Keratinocyte (primary cell): ENCODE measurements around the gene HEMK1. TPM values are rescaled to one million over a fixed set of nuclear protein-coding genes. Genes with fewer than 3 reads are reported as not detected.

Experiments used
- DNase-seq: peaks from one replicate; pipeline ENCODE4 v3.0.0-alpha.2; 2011; ENCODE audit warnings: low read depth, missing footprints, low spot score
- FAIRE-seq: peaks from 2 replicates; lab custom pipeline; 2011; peaks lifted over from hg19 to GRCh38; lab: Jason Lieb, UNC
- H2AFZ ChIP-seq: 2 replicates; pipeline ENCODE4 v1.6.0; 2012; ENCODE audit warnings: low read length, control low read depth, inconsistent platforms; ENCODE audit not compliant: control insufficient read depth
- H3K27ac ChIP-seq: 2 replicates; pipeline ENCODE4 v1.5.1; 2011; ENCODE audit warnings: low read length; ENCODE audit not compliant: control insufficient read depth, insufficient read depth
- H3K27me3 ChIP-seq: 3 replicates; pipeline ENCODE4 v1.6.0; 2011; ENCODE audit warnings: low read length; ENCODE audit not compliant: control insufficient read depth, insufficient read depth; ENCODE audit errors: extremely low read depth
- H3K36me3 ChIP-seq, 2 experiments: 2 replicates in 1 of 2; 3 replicates in 1 of 2; pipeline ENCODE4 v1.5.1; 2011; ENCODE audit warnings: low read length in 2 of 2, mild to moderate bottlenecking in 1 of 2; ENCODE audit not compliant: control insufficient read depth in 2 of 2, insufficient read depth in 2 of 2; ENCODE audit errors: extremely low read depth in 1 of 2
- H3K4me1 ChIP-seq: 3 replicates; pipeline ENCODE4 v1.5.1; 2011; ENCODE audit warnings: low read length; ENCODE audit not compliant: control insufficient read depth, insufficient read depth; ENCODE audit errors: extremely low read depth
- H3K4me2 ChIP-seq: 3 replicates; pipeline ENCODE4 v1.6.0; 2011; ENCODE audit warnings: low read depth, low read length; ENCODE audit not compliant: control insufficient read depth, insufficient read depth; ENCODE audit errors: extremely low read depth
- H3K4me3 ChIP-seq, 3 experiments: fragments of 200-600 bp in 1 of 3; sonication (generic) in 1 of 3; 2 replicates in 2 of 3; 3 replicates in 1 of 3; pipeline ENCODE4 v1.5.1; 2011 to 2016; ENCODE audit warnings: low read length in 3 of 3, mild to moderate bottlenecking in 3 of 3, control low read depth in 2 of 3, inconsistent platforms in 1 of 3, low read depth in 1 of 3, mixed read lengths in 1 of 3, mixed run types in 1 of 3, moderate library complexity in 1 of 3; ENCODE audit not compliant: control insufficient read depth in 2 of 3, insufficient read depth in 2 of 3; ENCODE audit errors: extremely low read depth in 1 of 3
- H3K79me2 ChIP-seq: 2 replicates; pipeline ENCODE4 v1.6.0; 2012; ENCODE audit warnings: low read length; ENCODE audit not compliant: control insufficient read depth, insufficient read depth
- H3K9ac ChIP-seq: 3 replicates; pipeline ENCODE4 v1.6.0; 2011; ENCODE audit warnings: low read length; ENCODE audit not compliant: control insufficient read depth, insufficient read depth; ENCODE audit errors: extremely low read depth
- H3K9me1 ChIP-seq: 3 replicates; pipeline ENCODE4 v1.6.0; 2011; ENCODE audit warnings: low read length; ENCODE audit not compliant: control insufficient read depth, insufficient read depth; ENCODE audit errors: extremely low read depth
- H3K9me3 ChIP-seq: 2 replicates; pipeline ENCODE4 v1.5.1; 2012; ENCODE audit warnings: low read depth, low read length; ENCODE audit not compliant: control insufficient read depth
- H4K20me1 ChIP-seq: 3 replicates; pipeline ENCODE4 v1.6.0; 2011; ENCODE audit warnings: low read length; ENCODE audit not compliant: control insufficient read depth, insufficient read depth; ENCODE audit errors: extremely low read depth
- EZH2 ChIP-seq: IDR thresholded peaks from one replicate; pipeline ENCODE4 v1.6.1; 2012; ENCODE audit warnings: inconsistent platforms, mild to moderate bottlenecking, low read length, moderate library complexity
- dilution Hi-C: fragments of 300-500 bp; cut with MboI; formaldehyde crosslinking; loops from one replicate; pipeline ENCODE4 v1.7.0; 2020; ENCODE audit warnings: low sequenced_read_pairs; ENCODE audit not compliant: extremely low pct_ligation_motif_present
- polyA plus RNA-seq, 5 experiments: library from polyadenylated mRNA; depleted of rRNA in 3 of 5; stranded (reverse) in 3 of 5; stranded (forward) in 1 of 5; unstranded in 1 of 5; fragments of >200 nt; gene quantifications; 1 replicate in 1 of 5; 2 replicates in 3 of 5; 3 replicates in 1 of 5; pipeline versions ENCODE4 v1.2.1 to v1.2.3, GENCODE V29; 2011 to 2012; ENCODE audit warnings: missing spikeins in 2 of 5, low read depth in 1 of 5, low replicate concordance in 1 of 5
- TF ChIP-seq, protein P1 (sequence below), 3 experiments: IDR thresholded peaks in 1 of 3; conservative IDR thresholded peaks in 1 of 3; optimal IDR thresholded peaks in 1 of 3; 2 replicates in 2 of 3; 3 replicates in 1 of 3; pipeline versions ENCODE3 to v1.5.1; 2011; ENCODE audit warnings: low read length in 3 of 3, mild to moderate bottlenecking in 3 of 3, moderate library complexity in 2 of 3, control low read depth in 1 of 3, inconsistent platforms in 1 of 3; ENCODE audit not compliant: insufficient read depth in 2 of 3; ENCODE audit errors: extremely low read depth in 1 of 3

The HEMK1 gene
- polyA plus RNA-seq, 1 donor (not counting 4 experiments of a cell fraction or from before 2014, with no cell fraction given) = 13.0 TPM

DNA sequence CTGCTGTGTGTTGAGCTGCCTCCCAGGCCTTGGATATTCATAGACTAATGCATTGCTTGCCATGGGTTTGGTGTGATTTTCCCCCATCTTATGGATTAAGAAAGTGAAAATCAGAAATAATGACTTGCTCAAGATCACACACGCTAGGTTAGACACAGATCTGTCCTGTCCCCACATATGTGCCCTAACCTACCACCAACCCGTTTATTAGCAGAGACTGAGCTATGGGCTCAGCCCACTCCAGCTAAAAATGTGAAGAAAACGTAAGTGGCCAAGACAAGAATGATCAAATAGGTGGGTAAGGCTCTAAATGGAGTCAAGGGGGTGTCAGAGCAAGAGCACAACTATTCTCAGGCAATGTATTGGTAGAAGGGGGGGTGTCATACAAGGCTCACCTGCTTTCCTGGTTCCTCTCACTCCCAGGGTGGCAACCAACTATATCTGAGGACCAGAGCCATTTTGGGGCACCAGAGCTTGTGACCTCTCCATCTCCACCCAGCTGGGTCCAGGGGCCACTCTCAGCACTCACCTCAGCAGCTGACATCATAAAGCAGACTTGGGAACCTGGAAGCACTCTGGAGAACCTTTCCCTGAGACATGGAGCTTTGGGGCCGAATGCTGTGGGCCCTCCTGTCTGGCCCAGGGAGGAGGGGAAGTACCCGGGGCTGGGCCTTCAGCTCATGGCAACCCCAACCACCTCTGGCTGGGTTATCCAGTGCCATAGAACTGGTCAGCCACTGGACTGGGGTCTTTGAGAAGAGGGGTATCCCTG lies 1.4 kb downstream of the HEMK1 start:
- FAIRE-seq (no peak), DNase-seq (no peak)
- H3K9ac ChIP-seq = no peak overlapping the region
- H3K27me3 ChIP-seq = no peaks in the 10 kb centered on the region
- peaks cover 23% of the 10 kb centered on the region for H3K4me1 ChIP-seq
- no peak for TF ChIP-seq EZH2
- TF ChIP-seq, protein P1, sequence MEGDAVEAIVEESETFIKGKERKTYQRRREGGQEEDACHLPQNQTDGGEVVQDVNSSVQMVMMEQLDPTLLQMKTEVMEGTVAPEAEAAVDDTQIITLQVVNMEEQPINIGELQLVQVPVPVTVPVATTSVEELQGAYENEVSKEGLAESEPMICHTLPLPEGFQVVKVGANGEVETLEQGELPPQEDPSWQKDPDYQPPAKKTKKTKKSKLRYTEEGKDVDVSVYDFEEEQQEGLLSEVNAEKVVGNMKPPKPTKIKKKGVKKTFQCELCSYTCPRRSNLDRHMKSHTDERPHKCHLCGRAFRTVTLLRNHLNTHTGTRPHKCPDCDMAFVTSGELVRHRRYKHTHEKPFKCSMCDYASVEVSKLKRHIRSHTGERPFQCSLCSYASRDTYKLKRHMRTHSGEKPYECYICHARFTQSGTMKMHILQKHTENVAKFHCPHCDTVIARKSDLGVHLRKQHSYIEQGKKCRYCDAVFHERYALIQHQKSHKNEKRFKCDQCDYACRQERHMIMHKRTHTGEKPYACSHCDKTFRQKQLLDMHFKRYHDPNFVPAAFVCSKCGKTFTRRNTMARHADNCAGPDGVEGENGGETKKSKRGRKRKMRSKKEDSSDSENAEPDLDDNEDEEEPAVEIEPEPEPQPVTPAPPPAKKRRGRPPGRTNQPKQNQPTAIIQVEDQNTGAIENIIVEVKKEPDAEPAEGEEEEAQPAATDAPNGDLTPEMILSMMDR (optimal IDR thresholded peaks at IDR 0.05 in 1 of 3, IDR thresholded peaks at IDR 0.05 in 1 of 3, conservative IDR thresholded peaks at IDR 0.05 in 1 of 3; ENCODE audit: extremely low read depth in 1 of 3, insufficient read depth in 2 of 3, low read length in 3 of 3) = no peak
- H2AFZ ChIP-seq = no peak overlapping the region
- H3K27ac ChIP-seq = no peak overlapping the region
- H3K4me3 ChIP-seq = peak overlapping the region in 2 of 3 experiments; percentile 53 to 96
- peaks cover 7% of the 10 kb centered on the region for H3K79me2 ChIP-seq
- dilution Hi-C loops = no loop called here
- peaks cover 9 to 12% of the 10 kb centered on the region in 2 experiments for H3K36me3 ChIP-seq
- no peaks in the 10 kb centered on the region for H4K20me1 ChIP-seq
- no peaks in the 10 kb centered on the region for H3K9me3 ChIP-seq
- peak overlapping the region; percentile 90 for H3K4me2 ChIP-seq
- no peaks in the 10 kb centered on the region for H3K9me1 ChIP-seq

DNA sequence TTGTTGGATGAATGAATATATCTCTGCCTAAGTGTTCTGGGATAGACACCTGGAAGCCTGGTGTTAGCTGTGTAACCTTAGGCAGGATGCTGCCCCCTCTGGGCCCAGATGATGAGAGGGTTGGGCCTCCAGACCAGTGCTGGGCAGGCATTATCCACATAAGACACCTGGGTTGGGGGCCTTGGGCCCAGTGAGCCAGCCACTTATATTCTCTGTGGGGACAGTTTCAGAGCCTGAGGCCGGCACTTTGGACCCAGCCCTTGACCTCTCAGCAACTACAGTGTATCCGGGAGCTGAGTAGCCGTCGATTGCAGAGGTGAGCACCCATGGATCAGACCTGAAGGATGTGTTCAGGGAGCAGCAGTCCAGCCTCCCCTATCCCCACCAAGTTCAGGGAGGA lies 2.2 kb downstream of the HEMK1 start:
- DNase-seq (no peak), FAIRE-seq (no peak)
- peaks cover 9 to 12% of the 10 kb centered on the region in 2 experiments for H3K36me3 ChIP-seq
- H3K4me1 ChIP-seq = peaks cover 25% of the 10 kb centered on the region
- H3K4me3 ChIP-seq = no peak overlapping the region
- no peak overlapping the region for H3K9ac ChIP-seq
- TF ChIP-seq EZH2 = no peak
- TF ChIP-seq, protein P1 (optimal IDR thresholded peaks at IDR 0.05 in 1 of 3, IDR thresholded peaks at IDR 0.05 in 1 of 3, conservative IDR thresholded peaks at IDR 0.05 in 1 of 3; ENCODE audit: extremely low read depth in 1 of 3, insufficient read depth in 2 of 3, low read length in 3 of 3) = no peak
- H3K4me2 ChIP-seq = no peak overlapping the region
- no peaks in the 10 kb centered on the region for H3K27me3 ChIP-seq
- no peaks in the 10 kb centered on the region for H4K20me1 ChIP-seq
- peaks cover 7% of the 10 kb centered on the region for H3K79me2 ChIP-seq
- no peaks in the 10 kb centered on the region for H3K9me3 ChIP-seq
- no peak overlapping the region for H3K27ac ChIP-seq
- no peak overlapping the region for H2AFZ ChIP-seq
- dilution Hi-C loops = no loop called here
- no peaks in the 10 kb centered on the region for H3K9me1 ChIP-seq
